Loucy (cell line): ENCODE measurements around the gene RPAIN.
A peak's percentile ranks its signal among the peaks of the same experiment; 100 is the strongest.

Experiments used
- H2AFZ ChIP-seq: fragments of 200-600 bp; sonication (generic); 2 replicates; pipeline ENCODE4 v1.6.0; 2016; ENCODE audit warnings: antibody characterized with exemption, mild to moderate bottlenecking, low read length, moderate library complexity
- H3F3A ChIP-seq: fragments of 200-600 bp; 2 replicates; pipeline ENCODE4 v1.6.0; 2016; ENCODE audit warnings: antibody characterized with exemption, low read depth, mild to moderate bottlenecking
- H3K27me3 ChIP-seq: fragments of 200-600 bp; sonication (generic); 2 replicates; pipeline ENCODE4 v1.6.1; 2014; ENCODE audit warnings: low read length, mild to moderate bottlenecking; ENCODE audit not compliant: insufficient read depth, poor library complexity, severe bottlenecking
- H3K36me3 ChIP-seq: fragments of 200-600 bp; sonication (generic); 2 replicates; pipeline ENCODE4 v1.6.1; 2016; ENCODE audit warnings: low read length; ENCODE audit not compliant: insufficient read depth
- H3K4me1 ChIP-seq: fragments of 200-600 bp; sonication (generic); 2 replicates; pipeline ENCODE4 v1.5.1; 2014; ENCODE audit warnings: low read length, mild to moderate bottlenecking; ENCODE audit not compliant: insufficient read depth, poor library complexity, severe bottlenecking
- H3K4me2 ChIP-seq: fragments of 200-600 bp; sonication (generic); 2 replicates; pipeline ENCODE4 v1.6.0; 2014; ENCODE audit warnings: antibody characterized with exemption, low read length, low read depth, mild to moderate bottlenecking; ENCODE audit not compliant: poor library complexity, severe bottlenecking
- H3K4me3 ChIP-seq: fragments of 200-600 bp; sonication (generic); 2 replicates; pipeline ENCODE4 v1.5.1; 2014; ENCODE audit warnings: low read length, mild to moderate bottlenecking, mixed read lengths; ENCODE audit not compliant: poor library complexity, severe bottlenecking
- H3K79me2 ChIP-seq: fragments of 200-600 bp; sonication (generic); 2 replicates; pipeline ENCODE4 v1.6.1; 2014; ENCODE audit warnings: low read length; ENCODE audit not compliant: insufficient read depth
- H3K9ac ChIP-seq: fragments of 200-600 bp; sonication (generic); 2 replicates; pipeline ENCODE4 v1.6.0; 2014; ENCODE audit warnings: mild to moderate bottlenecking, low read depth, low read length, moderate library complexity; ENCODE audit not compliant: poor library complexity, severe bottlenecking
- H3K9me2 ChIP-seq: fragments of 200-600 bp; sonication (generic); replicated peaks from 2 replicates; pipeline ENCODE4 v1.6.1; 2016; ENCODE audit warnings: low read depth, low read length, mixed read lengths
- H3K9me3 ChIP-seq: fragments of 200-600 bp; sonication (generic); 2 replicates; pipeline ENCODE4 v1.6.1; 2014; ENCODE audit warnings: mild to moderate bottlenecking, antibody characterized with exemption, low read length, low read depth; ENCODE audit not compliant: insufficient read depth
- H4K20me1 ChIP-seq: fragments of 200-600 bp; sonication (generic); 2 replicates; pipeline ENCODE4 v1.6.0; 2014; ENCODE audit warnings: antibody characterized with exemption, low read length, mild to moderate bottlenecking; ENCODE audit not compliant: insufficient read depth, poor library complexity, severe bottlenecking
- EZH2phosphoT487 ChIP-seq: fragments of 200-600 bp; IDR thresholded peaks from 2 replicates; pipeline ENCODE4 v1.6.1; 2018; ENCODE audit warnings: antibody characterized with exemption, mild to moderate bottlenecking, moderate library complexity, borderline replicate concordance
- TF ChIP-seq, protein P1 (sequence below): fragments of 200-600 bp; sonication (generic); conservative IDR thresholded peaks from 2 replicates; pipeline ENCODE4 v1.5.1; 2014; ENCODE audit warnings: mild to moderate bottlenecking, antibody characterized with exemption, low read length

RPAIN gene

DNA sequence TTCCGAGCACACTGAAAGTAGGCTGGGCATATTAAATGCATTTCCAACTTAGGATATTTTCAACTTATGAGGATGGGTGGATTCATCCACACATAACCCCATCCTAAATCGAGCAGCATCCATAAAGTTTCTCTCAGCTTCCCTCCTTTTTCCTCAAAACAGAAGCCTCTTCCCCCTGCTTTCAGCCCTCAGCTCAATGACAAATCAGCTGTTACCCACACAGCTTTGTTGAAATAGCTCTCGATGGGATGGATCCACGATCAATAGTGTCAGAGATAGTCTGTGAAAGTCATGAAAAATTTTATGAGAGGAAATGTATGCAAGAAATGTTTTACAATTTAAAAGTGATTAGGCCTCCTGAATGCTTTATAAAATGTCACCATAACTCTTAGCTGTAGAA, 46.3 kb downstream of the RPAIN start:
- Histone ChIP-seq H3K36me3 (peaks cover 8% of the 10 kb centered on the region; the same call in 1 of the 2 replicates), H3K4me2 (peak overlapping the region; percentile 92), H4K20me1 (peaks cover 41% of the 10 kb centered on the region), H3K27me3 (no peaks in the 10 kb centered on the region), H3K4me1 (peaks cover 31% of the 10 kb centered on the region), H3F3A (no peaks in the 10 kb centered on the region), H2AFZ (no peak overlapping the region), H3K9me2 (no peaks in the 10 kb centered on the region), H3K9ac (peak overlapping the region; percentile 93), H3K4me3 (peak overlapping the region; percentile 96), H3K9me3 (no peaks in the 10 kb centered on the region), H3K79me2 (peaks cover 67% of the 10 kb centered on the region)
- TF ChIP-seq, protein P1, sequence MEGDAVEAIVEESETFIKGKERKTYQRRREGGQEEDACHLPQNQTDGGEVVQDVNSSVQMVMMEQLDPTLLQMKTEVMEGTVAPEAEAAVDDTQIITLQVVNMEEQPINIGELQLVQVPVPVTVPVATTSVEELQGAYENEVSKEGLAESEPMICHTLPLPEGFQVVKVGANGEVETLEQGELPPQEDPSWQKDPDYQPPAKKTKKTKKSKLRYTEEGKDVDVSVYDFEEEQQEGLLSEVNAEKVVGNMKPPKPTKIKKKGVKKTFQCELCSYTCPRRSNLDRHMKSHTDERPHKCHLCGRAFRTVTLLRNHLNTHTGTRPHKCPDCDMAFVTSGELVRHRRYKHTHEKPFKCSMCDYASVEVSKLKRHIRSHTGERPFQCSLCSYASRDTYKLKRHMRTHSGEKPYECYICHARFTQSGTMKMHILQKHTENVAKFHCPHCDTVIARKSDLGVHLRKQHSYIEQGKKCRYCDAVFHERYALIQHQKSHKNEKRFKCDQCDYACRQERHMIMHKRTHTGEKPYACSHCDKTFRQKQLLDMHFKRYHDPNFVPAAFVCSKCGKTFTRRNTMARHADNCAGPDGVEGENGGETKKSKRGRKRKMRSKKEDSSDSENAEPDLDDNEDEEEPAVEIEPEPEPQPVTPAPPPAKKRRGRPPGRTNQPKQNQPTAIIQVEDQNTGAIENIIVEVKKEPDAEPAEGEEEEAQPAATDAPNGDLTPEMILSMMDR: no peak
- no peak for TF ChIP-seq EZH2phosphoT487

DNA sequence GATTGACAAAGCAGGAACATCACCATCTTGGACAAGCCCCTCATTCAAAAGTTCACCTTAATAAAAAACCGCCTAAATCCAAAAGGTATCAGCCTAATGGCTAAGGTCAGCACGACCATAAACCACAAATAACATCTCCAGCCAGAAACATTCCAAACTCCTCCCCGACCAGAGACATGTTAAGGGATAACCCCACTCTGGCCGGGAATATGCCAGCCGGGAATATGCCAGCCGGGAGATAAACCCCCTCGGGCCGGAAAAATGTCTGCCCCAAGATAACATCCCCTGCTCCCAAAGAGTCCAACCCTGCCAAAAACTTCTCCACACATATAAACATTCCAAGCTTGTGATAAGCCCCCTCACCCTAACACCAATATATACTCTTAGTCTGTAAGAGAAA, 47.4 kb downstream of the RPAIN start:
- H3K27me3 ChIP-seq: no peaks in the 10 kb centered on the region

DNA sequence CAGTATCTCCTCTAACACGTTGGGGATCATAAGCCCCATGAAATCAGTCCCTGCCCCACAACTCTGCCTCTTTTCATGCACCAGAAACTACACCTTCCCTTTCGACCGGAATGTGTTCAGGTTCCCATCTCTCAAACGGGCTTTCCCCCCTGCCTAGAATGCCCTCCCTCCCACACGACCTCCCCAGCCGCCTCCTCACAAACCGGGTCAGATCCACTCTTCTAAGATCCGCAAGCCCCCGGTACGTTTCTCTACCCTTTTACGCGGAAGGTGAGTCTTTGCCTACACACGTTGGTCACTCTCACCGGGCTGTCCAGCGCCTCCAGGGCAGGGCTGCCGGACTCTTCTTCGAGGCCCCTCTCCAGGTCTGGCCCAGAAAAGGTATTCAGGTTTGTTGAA, 48.1 kb downstream of the RPAIN start:
- Histone ChIP-seq H2AFZ (peak overlapping the region; percentile 93), H3K9ac (peak overlapping the region; percentile 93), H3K4me2 (peak overlapping the region; percentile 92), H3K4me1 (peaks cover 30% of the 10 kb centered on the region), H3F3A (no peaks in the 10 kb centered on the region), H4K20me1 (peaks cover 38% of the 10 kb centered on the region), H3K27me3 (no peaks in the 10 kb centered on the region), H3K9me3 (no peaks in the 10 kb centered on the region), H3K36me3 (peaks cover 21% of the 10 kb centered on the region; the same call in 1 of the 2 replicates), H3K79me2 (peaks cover 57% of the 10 kb centered on the region), H3K9me2 (no peaks in the 10 kb centered on the region), H3K4me3 (peak overlapping the region; percentile 96)
- TF ChIP-seq, protein P1: no peak
- no peak for TF ChIP-seq EZH2phosphoT487

More for the DNA sequence above, 47.4 kb downstream of the RPAIN start:
- Histone ChIP-seq H3F3A (no peaks in the 10 kb centered on the region), H3K4me3 (peak overlapping the region; percentile 96), H3K79me2 (peaks cover 63% of the 10 kb centered on the region), H4K20me1 (peaks cover 41% of the 10 kb centered on the region), H3K4me1 (peaks cover 31% of the 10 kb centered on the region), H2AFZ (no peak overlapping the region), H3K4me2 (peak overlapping the region; percentile 92), H3K9me2 (no peaks in the 10 kb centered on the region), H3K9me3 (no peaks in the 10 kb centered on the region), H3K36me3 (peaks cover 14% of the 10 kb centered on the region; the same call in 1 of the 2 replicates), H3K9ac (peak overlapping the region; percentile 93)
- TF ChIP-seq EZH2phosphoT487: no peak
- TF ChIP-seq, protein P1: no peak
